GM18511 (cell line): ENCODE measurements around the gene KCNB1.

Source experiments
- ATAC-seq: cut with Tn5 transposase; IDR thresholded peaks from one replicate; pipeline ENCODE4 v1.9.1; 2021; ENCODE audit warnings: mild to moderate bottlenecking, moderate library complexity; ENCODE audit not compliant: unreplicated experiment

The KCNB1 gene

GRCh38 chr20:49444553-49444990 is 37.9 kb downstream of the KCNB1 start:
- no peak for ATAC-seq

DNA sequence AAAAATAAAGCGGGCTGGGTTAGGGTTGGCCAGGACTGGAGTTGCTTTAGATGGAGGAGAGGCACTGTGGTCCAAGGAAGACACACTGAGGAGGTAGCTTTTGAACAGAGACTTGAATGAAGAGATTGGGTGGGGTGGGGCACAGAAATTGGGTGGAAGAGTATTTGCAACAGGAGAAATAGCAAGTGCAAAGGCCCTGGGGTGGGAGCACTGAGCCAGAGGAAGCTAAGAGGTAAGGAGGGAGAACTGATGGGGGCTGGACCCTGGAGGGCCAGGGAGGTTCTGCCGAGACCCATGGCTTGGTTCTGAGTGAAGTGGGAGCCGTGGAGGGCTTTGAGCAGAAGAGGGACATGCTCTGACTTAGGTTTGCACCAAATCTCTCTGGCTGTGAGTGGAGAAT is 45.4 kb downstream of the KCNB1 start:
- ATAC-seq = no peak

- ATAC-seq = no peak
Observed at GRCh38 chr20:49435639-49436038, 46.8 kb downstream of the KCNB1 start.

GRCh38 chr20:49433333-49433732 is 49.1 kb downstream of the KCNB1 start:
- ATAC-seq = no peak

DNA sequence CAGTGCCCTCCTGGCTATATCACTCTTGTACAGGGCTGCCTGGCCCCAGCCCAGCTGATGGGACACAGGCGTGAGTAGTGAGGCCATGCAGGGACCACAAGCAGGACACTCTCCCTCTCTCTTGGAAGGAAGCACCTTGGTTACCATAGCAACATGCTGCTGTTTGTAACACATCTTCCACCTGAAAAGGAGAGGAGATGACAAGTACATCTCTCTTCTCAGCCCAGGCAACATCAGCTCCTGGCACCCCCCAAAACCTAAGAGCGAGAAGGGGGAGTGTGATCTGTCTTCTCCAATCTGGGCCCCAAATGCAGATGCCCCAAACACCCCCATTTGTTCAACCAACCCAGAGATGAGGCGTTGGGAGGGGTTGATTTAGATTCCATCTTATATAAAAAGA is 49.9 kb downstream of the KCNB1 start:
- ATAC-seq = no peak

DNA sequence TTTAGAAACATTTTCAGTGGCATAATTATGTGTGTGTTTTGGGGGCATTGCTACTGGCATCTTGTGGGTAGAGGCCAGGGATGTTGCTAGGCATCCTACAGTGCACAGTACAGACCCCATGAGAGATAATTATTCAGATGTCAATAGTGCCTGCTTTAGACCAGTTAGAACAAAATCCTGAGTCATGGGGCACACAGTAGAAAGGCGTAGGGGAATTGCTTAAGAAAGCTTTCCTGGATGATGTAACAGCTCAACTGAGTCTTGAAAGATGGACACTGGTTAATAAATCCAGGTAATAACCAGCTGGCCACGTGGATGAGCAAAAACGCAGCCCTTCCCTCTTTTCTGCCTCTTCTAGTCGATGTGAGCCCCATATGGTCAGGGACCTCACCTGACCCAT is 51.1 kb downstream of the KCNB1 start:
- ATAC-seq = no peak

GRCh38 chr20:49430320-49430719 is 52.1 kb downstream of the KCNB1 start:
- ATAC-seq = no peak

DNA sequence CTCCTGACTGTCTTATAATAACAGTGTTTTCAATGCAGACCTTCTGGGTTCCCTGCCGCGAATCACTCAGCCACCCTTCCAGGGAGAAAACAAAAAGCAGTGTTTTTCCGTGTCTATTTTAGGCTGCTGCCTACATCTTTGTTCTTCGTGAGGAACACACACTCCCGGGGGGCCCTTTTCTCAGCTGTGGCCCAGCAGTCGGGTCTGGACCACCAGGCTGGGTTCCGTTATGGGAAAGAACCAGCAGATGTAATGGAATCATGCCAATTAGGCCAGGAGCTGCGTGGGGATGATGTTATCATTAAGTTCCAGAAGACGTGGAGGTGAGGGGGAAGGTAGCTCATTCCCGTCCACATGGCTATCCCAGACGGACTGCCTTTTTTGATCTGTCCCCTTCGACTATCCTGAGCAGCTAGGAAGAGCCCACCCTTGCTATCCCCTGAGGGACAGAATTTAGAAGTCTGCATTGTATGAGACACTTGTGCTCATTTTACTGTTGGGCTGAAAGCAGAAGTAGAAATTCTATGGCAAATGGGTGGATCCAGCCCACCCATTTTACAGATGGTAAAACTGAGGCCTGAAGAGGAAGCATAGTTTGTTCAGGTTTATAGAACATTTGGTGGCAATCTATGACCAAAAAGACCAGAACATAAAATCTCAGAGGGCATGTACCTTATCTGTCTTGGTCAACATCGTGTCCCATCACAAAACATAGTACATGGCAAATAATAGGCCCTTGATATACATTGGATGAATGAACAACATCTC is 54.5 kb downstream of the KCNB1 start:
- ATAC-seq = no peak

- no peak for ATAC-seq
Observed at GRCh38 chr20:49426873-49427272, 55.6 kb downstream of the KCNB1 start.

- ATAC-seq = no peak
Observed at GRCh38 chr20:49426395-49426794, 56.1 kb downstream of the KCNB1 start.

DNA sequence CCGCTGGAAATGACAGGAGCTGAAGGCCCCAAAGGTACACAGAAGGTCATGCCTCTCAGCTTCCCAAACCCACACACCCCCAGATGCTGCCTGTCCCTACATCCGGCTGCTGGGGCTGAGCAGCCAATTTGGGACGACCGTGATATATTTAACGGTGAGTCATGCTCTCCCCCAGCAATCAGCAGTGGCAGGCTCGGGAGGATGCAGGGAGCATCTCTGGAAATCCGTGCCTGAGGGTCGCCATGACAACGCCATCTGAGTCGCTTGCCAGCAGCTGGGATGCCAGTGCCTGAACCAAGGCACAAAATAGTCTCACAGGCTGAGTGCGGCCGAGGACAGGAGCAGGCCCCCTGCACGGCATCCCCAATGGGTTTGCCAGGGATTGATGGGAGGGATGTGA is 57.9 kb downstream of the KCNB1 start:
- no peak for ATAC-seq

DNA sequence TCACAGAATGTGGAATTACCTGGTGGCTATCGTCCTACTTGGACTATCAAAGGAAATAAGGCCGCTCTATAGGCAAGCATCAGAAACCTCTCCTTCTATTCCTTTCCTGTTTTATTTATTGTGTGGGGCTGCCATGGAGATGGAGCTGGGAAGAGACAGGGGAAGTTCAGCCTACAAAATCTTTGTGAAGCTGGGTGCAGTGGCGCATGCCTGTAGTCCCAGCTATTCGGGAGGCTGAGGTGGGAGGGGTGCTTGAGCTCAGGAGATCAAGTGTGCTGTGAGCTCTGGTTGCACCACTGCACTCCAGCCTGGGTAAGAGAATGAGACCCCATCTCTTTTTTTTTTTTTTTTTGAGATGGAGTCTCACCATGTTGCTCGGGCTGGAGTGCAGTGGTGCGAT is 60.3 kb downstream of the KCNB1 start:
- no peak for ATAC-seq

GRCh38 chr20:49420811-49421295 is 61.6 kb downstream of the KCNB1 start:
- ATAC-seq = no peak

- ATAC-seq = no peak
Observed at GRCh38 chr20:49420292-49420691, 62.2 kb downstream of the KCNB1 start.

DNA sequence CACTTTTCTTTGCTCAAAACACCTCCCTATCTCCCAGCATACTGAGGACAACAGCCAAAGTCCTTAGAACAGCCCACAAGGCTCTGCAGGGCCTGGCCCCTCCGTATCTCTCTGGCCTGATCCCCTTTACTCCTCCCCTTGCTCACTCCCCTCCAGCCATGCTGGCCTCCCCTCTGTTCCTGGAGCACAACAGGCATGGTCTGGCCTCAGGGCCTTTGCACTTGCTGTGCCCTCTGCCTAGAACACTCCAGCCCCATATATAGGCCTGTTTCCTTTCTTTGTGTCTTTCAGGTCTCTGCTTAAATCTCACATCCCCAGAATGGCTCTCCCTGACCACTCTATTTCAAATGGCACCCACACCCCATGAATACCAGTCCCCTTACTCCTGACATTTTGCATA is 62.7 kb downstream of the KCNB1 start:
- ATAC-seq = no peak

DNA sequence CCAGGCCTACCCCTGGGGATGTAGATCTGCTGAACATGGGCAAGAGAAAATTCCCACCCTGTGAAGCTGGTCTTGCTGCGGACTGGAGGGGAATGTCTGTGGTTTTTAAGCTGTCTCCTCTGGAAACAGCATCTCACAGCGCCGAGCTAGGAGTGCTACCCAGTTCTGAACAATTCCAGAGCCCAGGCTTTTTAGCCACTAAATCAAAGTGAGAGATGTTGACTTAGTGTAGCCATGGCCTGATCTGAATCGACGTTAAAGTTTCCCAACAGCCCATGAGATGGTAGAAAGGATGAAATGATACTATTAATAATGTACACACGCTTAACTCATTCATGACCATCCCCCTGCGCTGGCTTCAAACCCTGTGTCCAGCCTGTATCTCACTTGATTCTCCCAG is 63.7 kb downstream of the KCNB1 start:
- ATAC-seq = no peak

GRCh38 chr20:49417843-49418555 is 64.5 kb downstream of the KCNB1 start:
- no peak for ATAC-seq

DNA sequence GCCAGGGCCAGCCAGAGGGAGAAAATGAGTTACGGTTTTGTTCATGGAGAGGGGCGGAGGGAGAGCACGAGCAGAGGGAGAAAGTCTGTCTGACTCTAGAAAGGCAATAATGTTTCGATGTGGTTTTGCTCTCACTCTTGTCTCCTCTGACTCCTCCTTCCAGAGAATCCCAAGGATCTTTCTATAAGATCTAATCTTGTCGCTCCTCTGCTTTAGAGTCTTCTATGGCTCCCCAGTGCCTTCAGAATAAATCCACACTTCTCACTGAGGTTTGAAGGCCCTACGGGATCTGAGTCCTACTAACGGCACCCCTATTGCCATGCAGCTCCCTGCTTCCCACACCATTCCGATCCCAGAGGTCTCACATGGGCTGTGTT is 66.8 kb downstream of the KCNB1 start:
- ATAC-seq = no peak

DNA sequence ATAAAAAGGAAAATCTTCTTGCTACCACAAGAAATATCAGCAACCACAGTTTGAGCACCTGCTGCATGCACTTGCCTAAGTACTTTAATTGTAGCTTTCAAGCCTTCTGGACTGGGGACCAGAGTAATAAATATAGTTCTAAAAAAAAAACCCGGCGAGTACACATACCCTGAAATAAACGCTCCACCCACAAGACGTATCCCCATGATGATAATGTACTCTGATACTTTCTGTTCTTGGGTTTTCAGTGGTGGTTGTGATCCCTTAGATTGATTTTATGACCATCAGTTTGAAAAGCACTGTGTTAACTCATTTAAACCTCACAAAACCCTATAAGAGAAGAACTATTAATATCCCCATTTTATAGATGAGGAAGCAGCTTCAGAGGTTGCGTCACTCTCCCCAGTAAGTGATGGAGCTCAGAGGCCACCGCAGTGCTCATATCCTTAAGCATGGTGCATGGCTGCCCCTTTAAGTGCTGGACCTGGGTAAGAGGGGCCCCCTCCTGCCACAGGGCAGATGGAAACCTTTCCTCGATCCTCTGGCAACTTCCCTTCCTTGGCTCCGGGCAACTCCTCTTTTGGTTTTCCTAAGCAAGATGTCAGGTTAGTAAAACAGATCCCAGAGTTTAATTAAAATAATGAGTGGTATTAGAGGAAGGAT is 67.3 kb downstream of the KCNB1 start:
- no peak for ATAC-seq

- ATAC-seq = no peak
Observed at GRCh38 chr20:49413677-49414076, 68.8 kb downstream of the KCNB1 start.

- no peak for ATAC-seq
Observed at GRCh38 chr20:49412953-49413352, 69.5 kb downstream of the KCNB1 start.

- no peak for ATAC-seq
Observed at GRCh38 chr20:49412254-49412653, 70.2 kb downstream of the KCNB1 start.
